GM18951 (cell line): ENCODE results near the gene CLASRP.
"Not testable (repeated sequence)": the region's sequence is repeated elsewhere in the genome, so short reads cannot be mapped to it uniquely, and the experiment has no call there.

Experiments
- POLR2A ChIP-seq: IDR thresholded peaks from 4 replicates; pipeline ENCODE4 v1.6.1; 2011; ENCODE audit warnings: mild to moderate bottlenecking; ENCODE audit not compliant: insufficient read length, insufficient read depth; ENCODE audit errors: extremely low read depth
- in situ Hi-C: fragments of 300-500 bp; cut with MboI; formaldehyde crosslinking; loops from one replicate; pipeline ENCODE4 v1.12.0; 2022; ENCODE audit warnings: low sequenced_read_pairs, mixed read lengths, inconsistent platforms; ENCODE audit not compliant: unreplicated experiment

Gene CLASRP

DNA sequence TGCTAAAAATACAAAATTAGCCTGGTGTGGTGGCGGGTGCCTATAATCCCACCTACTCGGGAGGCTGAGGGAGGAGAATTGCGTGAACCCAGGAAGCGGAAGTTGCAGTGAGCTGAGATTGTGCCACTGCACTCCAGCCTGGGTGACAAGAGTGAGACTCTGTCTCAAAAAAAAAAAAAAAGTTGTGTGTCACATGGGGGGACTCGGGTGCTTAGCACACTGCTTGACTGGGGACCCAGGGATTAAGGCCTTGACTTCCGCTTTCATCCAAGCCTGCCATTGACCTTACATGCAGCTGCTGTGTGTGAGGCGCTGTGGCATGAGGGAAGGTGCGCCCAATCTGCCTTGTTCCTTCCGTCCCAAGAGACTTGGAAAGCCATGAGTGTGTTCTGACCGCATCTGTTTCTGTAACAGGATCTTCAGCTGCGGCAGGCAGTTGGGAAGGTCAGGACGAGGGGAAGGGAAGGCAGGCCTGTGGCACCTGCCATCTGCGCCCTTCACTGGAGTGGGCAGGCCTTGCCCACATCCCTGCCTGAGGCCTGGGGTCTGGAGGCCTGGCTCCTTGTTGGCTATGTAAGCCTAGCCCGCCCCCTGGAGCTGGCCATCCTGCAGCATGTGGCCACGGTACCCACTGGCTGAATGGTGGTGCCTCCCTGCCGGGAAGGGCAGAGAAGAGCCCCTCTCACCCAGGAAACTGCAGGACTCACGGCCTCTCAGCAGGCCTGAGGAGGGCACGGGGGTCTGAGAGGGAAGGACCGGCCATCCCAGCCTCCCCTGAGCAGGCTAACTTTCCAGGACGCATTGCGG is 77.2 kb downstream of the CLASRP start:
- in situ Hi-C loops: no loop called here
- TF ChIP-seq POLR2A: no peak

DNA sequence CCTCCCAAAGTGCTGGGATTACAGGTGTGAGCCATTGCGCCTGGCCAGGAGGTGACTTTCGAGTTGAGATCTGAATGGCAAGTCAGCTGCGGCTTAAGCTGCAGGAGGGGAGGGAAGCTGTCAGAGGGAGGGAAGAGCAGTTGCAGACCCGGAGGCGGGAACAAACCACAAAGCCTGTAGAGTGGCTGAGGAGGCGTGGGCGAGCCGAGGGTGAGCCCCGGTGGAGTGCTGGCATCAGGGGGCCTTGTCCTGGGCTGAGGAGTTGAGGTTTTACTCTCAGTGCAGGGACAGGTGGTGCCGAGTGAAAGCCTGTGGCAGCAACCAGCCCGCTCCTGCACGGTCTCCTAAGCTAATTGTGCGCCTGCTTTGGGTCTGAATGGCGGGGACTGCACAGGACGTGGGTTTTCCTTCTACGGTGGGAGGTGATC is 78.3 kb downstream of the CLASRP start:
- in situ Hi-C loops: no loop called here
- TF ChIP-seq POLR2A: no peak

- in situ Hi-C loops: no loop called here
- TF ChIP-seq POLR2A: no peak
Observed at GRCh38 chr19:45117671-45118070, 78.8 kb downstream of the CLASRP start.

DNA sequence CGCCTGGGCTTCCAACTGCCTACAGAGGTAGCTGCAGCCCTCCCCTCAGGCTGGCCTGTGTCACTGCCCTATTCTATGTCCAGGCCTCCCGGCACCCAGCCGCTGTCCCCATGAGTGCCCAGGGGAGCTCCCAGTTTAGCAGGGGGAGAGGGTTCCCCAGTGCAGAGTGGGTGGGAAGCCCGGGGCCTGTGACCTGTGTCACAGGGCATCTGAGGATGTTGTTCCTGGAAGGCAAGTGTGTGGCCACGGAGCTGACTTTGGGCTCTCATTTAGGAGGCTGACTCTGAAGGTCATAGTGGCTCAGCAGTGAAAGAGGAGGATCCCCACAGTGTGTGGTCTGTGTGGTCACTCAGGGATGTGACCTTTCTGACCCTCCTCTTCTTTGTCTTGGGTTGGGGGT is 79.3 kb downstream of the CLASRP start:
- in situ Hi-C loops: no loop called here
- TF ChIP-seq POLR2A: no peak

DNA sequence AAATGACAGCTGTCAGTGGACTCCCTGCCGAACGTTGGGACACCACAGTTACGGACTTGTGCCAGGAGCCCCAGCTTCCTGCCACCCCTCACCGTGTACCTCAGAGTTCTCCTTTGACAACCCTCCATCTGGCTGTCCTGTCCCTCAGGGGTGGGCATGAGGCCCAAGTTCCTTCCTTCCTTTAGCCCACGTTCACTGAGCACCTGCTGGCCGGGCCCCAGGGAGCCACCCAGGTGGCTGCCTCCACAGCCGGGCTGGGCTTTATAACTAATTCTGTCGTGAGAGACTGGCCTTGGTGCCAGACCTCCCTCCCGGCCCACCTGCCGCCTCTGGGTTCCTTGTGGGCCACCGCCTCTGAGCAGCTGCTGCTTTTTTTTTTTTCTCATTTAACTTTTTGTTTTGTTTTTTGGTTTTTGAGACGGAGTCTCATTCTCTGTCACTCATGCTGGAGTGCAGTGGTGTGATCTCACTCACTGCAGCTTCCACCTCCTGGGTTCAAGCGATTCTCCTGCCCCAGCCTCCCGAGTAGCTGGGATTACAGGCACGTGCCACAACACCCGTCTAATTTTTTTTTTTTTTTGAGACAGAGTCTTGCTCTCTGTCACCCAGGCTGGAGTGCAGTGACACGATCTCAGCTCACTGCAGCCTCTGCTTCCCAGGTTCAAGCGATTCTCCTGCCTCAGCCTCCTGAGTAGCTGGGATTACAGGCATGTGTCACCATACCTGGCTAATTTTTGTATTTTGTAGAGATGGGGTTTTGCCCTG is 79.9 kb downstream of the CLASRP start:
- in situ Hi-C loops: not testable (repeated sequence)

GRCh38 chr19:45119582-45119981 is 80.7 kb downstream of the CLASRP start:
- in situ Hi-C loops: no loop called here
- no peak for TF ChIP-seq POLR2A
